AG08396 (cell line): ENCODE results near the gene PRKAB2.
"Not testable (repeated sequence)": the region's sequence is repeated elsewhere in the genome, so short reads cannot be mapped to it uniquely, and the experiment has no call there.

ENCODE experiments used
- DNase-seq: peaks from one replicate; pipeline ENCODE4 v3.0.0; 2012; ENCODE audit warnings: low spot score, mixed read lengths

Gene PRKAB2

DNA sequence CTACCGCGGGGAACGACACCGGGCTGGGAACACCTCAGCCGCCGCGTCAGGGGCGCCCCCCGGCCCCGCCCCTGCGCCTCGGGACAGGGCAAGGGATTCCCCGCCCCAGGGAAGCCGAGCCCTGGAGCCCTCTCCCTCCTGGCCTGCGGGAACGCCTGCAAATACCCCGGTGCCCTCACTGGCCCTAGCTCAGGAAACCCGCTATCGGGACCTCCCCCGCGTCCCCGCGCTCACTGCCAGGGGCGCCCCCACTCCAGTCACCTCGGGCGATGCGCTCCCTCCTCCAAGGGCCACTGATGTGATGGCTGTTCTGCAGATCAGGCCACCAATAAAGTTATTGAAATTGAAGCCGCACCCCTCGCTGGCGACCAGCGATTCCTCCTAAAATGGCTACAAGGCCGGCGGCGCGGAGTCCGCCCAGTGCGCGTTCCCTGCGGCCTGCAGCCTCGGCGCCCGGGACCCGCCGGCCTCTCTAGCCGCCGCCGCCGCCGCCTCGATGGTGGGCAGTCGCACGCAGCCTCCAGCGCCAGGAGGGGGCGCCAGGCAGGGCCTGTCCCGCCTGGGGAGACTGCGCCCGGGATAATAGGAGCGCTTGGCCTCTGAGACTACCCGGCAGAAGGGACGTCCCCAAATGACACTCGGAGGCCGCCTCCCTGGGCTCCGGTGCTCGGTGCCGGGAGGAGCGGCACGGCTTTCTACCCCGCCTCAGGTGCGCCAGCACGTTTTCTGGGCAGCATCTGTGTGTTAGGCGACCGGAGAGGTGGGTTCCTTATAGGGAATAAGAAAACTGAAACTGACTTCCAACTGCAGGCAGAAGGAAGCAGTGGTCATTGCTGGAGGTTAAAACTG is at the start of gene PRKAB2:
Gene PRKAB2, minus strand, starts transcription at position 303 of the 849 bp plus-strand sequence. CDS start 326 bp downstream, outside the sequence.
- peak; percentile 96 for DNase-seq

GRCh38 chr1:147218606-147219005 is 46.3 kb upstream of the PRKAB2 start:
- DNase-seq: no peak

- DNase-seq: no peak
These were observed 44.9 kb upstream of the PRKAB2 start for GRCh38 chr1:147217141-147217540.

GRCh38 chr1:147216124-147216523 is 43.9 kb upstream of the PRKAB2 start:
- DNase-seq: no peak

- DNase-seq: no peak
These were observed 43.3 kb upstream of the PRKAB2 start for GRCh38 chr1:147215540-147215916.

- no peak for DNase-seq
These were observed 42.7 kb upstream of the PRKAB2 start for GRCh38 chr1:147214842-147215539.

GRCh38 chr1:147214325-147214724 is 42.1 kb upstream of the PRKAB2 start:
- DNase-seq: no peak

DNA sequence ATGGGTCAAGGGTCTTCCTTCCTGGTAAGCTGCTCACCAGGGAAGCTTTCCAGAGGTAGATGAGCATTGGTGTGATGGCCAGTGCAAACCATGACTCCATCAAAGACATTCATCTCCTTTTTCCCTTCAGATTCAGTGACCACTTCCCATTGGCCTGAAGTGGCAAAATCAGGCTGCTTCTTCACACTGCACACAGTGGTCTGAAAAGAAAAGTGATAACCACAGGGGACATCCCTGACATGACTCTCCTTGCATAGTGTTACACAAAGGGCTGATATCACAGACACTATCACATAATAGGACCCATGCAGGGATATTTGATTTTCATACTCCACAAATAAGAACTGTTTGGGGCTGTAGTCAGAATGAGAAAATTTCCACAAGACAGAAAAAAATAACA is 41.0 kb upstream of the PRKAB2 start:
- DNase-seq: no peak

- DNase-seq: no peak
These were observed 39.3 kb upstream of the PRKAB2 start for GRCh38 chr1:147211577-147211976.

DNA sequence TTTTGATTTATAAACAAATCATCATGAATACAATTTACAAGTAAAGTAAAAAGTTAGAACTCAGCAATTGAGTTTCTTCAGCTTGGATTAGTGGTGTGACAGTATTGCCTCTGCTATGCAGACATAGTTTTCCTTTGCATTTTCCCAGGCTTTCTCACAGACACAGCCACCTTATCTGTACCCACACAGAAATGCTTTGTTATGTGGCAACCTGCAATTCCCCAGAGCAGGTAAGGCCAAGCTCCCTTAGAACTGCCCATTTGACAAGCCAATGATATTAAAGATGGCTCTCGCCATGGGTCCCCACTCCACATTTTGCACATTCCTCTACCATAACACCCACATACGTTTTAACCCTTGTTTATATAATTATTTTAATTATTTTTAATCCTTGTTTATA is 38.7 kb upstream of the PRKAB2 start:
- no peak for DNase-seq

- no peak for DNase-seq
These were observed 37.9 kb upstream of the PRKAB2 start for GRCh38 chr1:147209825-147210821.

DNA sequence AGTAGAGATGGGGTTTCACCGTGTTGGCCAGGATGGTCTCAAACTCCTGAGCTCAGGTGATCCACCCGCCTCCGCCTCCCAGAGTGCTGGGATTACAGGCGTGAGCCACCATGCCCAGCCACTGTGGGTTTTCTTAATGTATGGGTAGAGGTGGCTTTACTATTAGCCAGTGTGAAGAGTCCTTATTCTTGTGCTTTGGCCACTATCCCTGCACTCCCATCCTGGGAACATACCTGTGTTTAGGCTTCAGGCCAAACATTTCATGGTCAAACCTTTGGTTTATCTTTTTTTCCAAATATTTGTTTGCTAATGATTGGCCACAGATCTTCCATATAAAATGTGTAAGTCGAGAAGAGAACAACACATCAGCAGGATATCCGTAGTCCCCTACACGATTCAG is 36.3 kb upstream of the PRKAB2 start:
- DNase-seq: no peak

GRCh38 chr1:147207192-147207591 is 34.9 kb upstream of the PRKAB2 start:
- DNase-seq: no peak

- no peak for DNase-seq
These were observed 31.8 kb upstream of the PRKAB2 start for GRCh38 chr1:147204080-147204479.

- no peak for DNase-seq
These were observed 30.3 kb upstream of the PRKAB2 start for GRCh38 chr1:147202576-147202975.

- DNase-seq: no peak
These were observed 29.5 kb upstream of the PRKAB2 start for GRCh38 chr1:147201786-147202185.

- DNase-seq: no peak
These were observed 29.0 kb upstream of the PRKAB2 start for GRCh38 chr1:147201276-147201675.

DNA sequence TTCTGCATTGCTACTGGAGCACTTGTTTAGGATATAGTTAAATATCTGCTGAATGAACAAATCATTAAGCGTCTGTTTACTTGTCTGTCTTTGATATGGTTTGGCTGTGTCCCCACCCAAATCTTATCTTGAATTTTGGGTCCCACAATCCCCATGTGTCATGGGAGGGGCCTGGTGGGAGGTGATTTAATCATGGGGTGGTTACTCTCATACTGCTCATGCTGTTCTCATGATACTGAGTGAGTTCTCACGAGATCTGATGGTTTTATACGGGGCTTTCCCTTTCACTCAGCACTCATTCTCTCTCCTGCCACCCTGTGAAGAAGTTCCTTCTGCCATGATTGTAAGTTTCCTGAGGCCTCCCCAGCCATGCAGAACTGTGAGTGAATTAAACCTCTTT is 25.1 kb upstream of the PRKAB2 start:
- DNase-seq: not testable (repeated sequence)

DNA sequence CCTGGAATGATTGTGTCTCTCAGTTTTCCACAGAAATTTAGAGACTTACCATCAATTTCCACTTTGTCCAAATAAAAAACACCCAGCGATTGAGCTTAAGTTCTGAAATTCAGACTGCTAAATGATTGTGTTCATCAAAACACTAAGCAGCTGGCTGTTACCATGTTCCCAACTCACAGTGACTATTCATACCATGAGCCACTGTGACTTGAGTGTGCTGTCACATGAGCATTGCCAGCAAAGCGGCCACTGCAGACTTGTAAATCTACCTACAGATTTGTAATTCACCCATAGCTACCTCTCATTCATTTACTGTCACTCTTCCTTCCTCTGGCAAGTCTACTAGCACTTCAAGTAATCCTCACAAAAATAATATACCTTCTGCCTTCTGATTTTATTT is 17.2 kb upstream of the PRKAB2 start:
- DNase-seq: no peak

GRCh38 chr1:147185432-147185831 is 13.2 kb upstream of the PRKAB2 start:
- DNase-seq: no peak

DNA sequence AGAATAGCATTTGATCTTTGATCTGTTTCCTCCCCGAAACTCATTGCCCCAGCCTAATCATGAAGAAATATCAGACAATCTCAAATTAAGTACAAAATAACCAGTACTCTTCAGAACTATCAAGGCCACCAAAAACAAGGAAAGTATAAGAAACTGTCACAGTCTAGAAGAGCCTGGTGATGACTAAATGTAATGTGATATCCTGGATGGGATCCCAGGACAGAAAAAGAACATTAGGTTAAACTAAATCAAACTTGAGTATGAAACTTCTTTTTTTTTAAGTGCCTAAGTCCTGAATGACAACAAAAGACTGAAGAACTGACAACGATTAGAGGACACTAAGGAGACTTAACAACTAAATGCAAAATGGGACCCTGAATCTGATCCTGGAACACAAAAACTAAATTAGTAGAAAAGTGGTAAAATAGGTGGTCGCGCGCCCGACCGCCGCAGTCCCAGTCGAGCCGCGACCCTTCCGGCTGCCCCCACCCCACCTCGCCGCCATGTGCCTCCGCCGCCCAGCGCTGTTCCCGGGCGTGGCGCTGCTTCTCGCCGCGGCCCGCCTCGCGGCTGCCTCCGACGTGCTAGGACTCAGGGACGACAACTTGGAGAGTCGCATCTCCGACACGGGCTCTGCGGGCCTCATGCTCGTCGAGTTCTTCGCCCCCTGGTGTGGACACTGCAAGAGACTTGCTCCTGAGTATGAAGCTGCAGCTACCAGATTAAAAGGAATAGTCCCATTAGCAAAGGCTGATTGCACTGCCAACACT is 5.5 kb upstream of the PRKAB2 start:
- DNase-seq: peak; percentile 44
